NCI-H2171 (cell line): Measurements from ENCODE around the gene ATP8A2.

Experiments used
- DNase-seq: peaks from one replicate; lab custom pipeline; 2025; lab: John Stamatoyannopoulos, UW

The ATP8A2 gene

GRCh38 chr13:25384758-25385410 is 13.1 kb downstream of the ATP8A2 start:
- no peak for DNase-seq

- DNase-seq = no peak
These were observed 20.2 kb downstream of the ATP8A2 start for GRCh38 chr13:25391932-25392331.

DNA sequence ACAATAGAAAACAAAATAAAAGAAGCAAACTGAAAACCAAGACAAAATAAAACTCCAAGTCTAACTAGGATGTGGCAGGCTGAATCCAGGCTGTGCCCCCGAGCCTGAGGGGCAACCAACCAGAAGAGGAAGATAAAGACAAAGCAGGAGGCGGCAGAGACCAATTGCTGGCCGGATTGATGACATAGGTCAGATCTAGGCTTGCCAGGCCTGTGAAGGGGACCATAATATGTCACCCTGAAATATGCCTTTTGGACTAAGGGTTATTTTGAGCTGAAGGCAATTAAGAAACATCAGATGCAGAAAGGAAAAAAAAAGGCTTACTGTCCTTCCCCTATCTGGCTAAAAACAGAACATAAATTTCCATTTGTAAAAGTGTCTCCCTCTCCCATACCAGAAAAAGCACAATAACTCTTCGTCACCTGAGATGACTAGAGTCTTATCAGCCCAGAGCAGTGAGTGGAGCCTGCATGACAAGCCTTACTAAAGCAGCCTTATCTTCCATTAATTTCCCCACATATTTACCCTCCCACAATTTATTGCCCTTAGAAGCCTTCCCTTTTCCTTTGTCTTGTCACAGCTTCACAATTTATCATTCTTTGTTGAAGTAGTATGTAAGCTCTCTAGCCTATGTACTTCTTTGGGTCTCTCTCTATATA is 22.8 kb downstream of the ATP8A2 start:
- DNase-seq = no peak

GRCh38 chr13:25397763-25398162 is 26.0 kb downstream of the ATP8A2 start:
- no peak for DNase-seq

- no peak for DNase-seq
These were observed 29.2 kb downstream of the ATP8A2 start for GRCh38 chr13:25400925-25401324.

GRCh38 chr13:25401958-25402357 is 30.2 kb downstream of the ATP8A2 start:
- no peak for DNase-seq

GRCh38 chr13:25406377-25406776 is 34.6 kb downstream of the ATP8A2 start:
- no peak for DNase-seq

GRCh38 chr13:25409938-25410337 is 38.2 kb downstream of the ATP8A2 start:
- DNase-seq = no peak

DNA sequence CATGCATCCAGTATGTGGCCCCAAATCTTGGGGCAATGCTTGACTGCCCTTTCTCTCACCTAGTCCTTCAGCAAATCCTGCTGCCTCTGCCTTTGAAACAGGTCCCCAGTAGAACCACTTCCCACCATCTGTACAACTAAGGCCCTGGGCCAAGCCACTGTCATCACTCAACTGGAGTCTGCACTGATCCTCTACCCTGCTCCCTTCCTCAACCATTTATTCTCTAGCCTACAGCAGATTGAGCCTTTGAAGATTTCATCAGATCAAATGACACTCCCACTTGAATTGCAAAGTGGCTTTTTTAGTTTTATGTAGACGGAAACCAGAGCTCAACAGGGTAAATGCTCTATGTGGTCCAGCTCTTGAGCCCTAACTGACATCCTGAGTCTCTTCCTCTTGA is 43.5 kb downstream of the ATP8A2 start:
- DNase-seq = no peak

DNA sequence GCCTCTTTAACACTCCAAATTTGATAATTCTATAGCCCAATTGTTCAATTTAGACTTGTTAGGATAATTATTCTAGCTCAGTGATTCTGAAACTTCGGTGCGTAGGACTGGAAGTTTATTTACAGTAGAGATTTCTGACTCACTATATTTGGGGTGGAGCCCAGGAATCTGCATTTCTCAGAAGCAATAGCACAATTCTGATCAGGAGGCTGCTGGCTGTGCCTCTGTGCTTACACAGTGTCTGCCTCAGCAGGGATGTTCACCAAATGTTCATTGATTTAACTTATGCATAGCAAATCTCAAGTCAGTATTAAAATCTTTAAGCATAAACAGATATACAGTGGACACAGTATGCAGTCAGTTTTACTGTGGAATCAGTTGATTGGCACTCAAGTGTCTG is 45.8 kb downstream of the ATP8A2 start:
- DNase-seq = no peak

GRCh38 chr13:25420161-25420560 is 48.4 kb downstream of the ATP8A2 start:
- no peak for DNase-seq

- DNase-seq = no peak
These were observed 49.8 kb downstream of the ATP8A2 start for GRCh38 chr13:25421612-25422011.

- no peak for DNase-seq
These were observed 50.4 kb downstream of the ATP8A2 start for GRCh38 chr13:25422153-25422552.

DNA sequence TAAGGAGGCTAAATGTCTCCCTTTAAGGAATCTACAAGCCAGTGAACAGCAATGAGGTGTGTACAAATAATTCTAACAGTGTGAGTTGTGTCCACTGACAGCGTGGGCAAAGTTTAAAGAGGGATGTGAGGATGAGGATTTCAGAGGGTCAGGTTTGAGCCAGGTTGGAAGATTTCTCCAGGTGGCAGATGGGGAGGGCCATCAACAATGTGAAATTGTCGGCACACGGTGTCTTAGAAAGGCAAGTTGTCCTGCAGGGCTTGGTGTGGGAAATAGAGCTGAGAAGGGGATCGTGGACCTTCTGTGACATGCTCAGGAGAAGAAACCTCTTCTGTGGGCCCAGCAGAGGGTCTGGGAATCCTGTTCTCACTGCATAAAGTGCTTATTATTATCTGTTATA is 52.1 kb downstream of the ATP8A2 start:
- no peak for DNase-seq

- DNase-seq = no peak
These were observed 57.7 kb downstream of the ATP8A2 start for GRCh38 chr13:25429466-25429865.

GRCh38 chr13:25432691-25433090 is 60.9 kb downstream of the ATP8A2 start:
- no peak for DNase-seq

DNA sequence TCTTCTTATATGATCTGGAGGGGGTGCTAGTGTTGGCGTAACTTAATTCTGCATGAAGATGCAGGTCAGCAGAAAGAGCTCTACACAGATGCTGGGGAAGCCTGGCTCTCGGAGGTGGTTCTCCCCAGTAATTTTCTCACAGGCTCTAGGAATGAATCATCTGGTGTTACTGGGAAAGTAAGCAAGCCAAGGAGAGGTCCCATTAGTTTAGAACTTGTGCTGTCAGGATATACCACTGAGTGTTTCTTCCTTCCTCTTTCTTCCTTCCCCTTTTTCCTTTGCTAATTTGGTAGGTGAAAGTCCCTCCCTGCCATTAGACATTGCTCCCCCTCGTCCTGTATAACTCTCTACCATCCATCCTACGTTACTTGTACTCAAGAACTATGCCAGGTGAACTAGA is 68.3 kb downstream of the ATP8A2 start:
- DNase-seq = no peak

DNA sequence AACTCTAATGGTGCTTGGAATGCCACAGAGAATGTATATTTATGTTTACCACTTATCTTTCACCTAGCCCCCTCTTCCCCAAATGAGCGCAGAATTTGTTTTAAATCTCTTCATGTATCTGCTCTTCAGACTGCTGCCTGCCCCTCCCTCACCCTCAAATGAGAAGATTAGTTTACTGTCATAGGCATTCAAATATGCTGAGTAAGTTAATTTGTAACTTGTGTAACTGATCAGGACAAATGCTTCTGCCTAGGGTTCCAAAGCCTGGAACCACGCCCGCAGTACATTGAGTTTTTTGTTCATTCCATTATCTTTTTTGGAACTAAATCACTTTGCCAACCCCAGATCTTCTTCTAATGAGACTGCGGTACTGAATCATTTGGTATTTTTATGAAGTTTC is 74.5 kb downstream of the ATP8A2 start:
- DNase-seq = no peak

DNA sequence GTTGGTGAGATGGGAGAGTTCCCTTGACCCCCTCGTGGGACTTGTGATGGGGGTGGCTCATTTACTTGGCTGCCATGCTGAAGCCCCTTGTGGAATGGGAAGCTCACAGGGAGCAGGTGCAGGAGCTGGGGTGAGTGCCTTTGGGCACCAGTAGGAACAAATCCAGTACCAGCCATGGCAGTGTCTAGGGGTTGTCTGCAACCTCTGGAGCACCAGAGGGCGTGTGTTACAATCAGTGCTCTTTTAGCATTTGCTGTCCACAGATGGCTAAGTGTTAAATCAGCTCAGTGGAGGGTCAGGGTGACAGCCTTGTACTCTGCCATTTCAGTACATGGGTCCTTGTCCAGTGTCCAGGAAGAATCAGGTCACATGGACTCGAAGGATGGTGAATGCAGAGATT is 75.6 kb downstream of the ATP8A2 start:
- no peak for DNase-seq

- no peak for DNase-seq
These were observed 82.1 kb downstream of the ATP8A2 start for GRCh38 chr13:25453850-25454365.

DNA sequence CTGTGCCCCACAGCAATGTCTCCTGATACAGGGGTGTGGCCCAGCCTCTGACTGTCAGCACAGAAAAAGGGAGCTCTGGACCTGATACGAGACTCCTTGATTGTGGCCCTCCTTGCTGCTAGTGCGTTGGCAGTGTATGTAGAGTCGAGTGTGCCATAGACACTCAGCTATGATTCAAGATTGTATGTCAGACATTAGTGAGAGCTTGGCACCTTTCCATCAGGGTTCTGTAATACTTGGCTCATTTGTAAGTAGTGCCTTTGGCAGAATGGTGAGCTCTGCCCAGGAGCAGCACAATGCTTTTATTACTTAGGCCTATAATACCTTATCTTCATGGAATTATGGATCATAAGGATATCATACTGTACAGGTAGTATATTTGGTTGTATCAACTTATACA is 83.4 kb downstream of the ATP8A2 start:
- DNase-seq = no peak

GRCh38 chr13:25457566-25457965 is 85.8 kb downstream of the ATP8A2 start:
- DNase-seq = no peak

GRCh38 chr13:25462301-25463125 is 90.7 kb downstream of the ATP8A2 start:
- no peak for DNase-seq
